ENCODE measurements around the gene ZP3. TPM values are rescaled to one million over a fixed set of nuclear protein-coding genes. Genes with fewer than 3 reads are reported as not detected.

Gene ZP3
- total and polyA plus RNA-seq, 2 of the 13 experiments (the other 11 are each of a cell fraction or from before 2014, with no cell fraction given) = not detected

DNA sequence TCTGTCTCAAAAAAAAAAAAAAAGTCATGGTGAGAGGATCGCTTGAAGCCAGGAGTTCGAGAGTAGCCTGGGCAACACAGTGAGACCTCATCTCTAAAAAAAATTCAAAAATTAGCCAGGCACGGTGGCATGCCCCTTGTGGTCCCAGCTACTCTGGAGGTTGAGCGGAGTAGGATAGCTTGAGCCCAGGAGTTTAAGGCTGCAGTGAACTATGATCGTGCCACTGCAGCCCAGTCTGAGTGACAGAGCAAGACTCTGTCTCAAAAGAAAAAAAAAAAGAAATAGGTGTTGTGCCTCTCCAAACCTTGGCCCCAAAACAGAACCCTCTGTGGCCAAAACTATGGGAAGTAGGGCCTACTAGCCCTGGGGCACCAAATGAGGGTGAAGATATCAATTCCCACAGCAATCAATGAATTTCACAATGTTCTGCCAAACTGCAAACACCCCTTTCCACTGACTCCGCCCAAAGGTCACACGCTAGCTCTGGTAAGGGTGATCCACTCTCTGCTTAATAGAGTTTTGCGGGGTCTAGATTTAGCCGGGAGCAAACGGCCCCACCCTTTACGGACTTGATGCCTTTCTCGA lies 32.1 kb upstream of the ZP3 start (continued):
- peak in 1 of 2 experiments; percentile 49; a peak in 1 of 4 replicates for TF ChIP-seq EP300 (IDR thresholded peaks at IDR 0.05; ENCODE audit: low read depth in 2 of 2, low read length in 2 of 2)
- no peak for TF ChIP-seq EP300 (CRISPR knock-in tag; IDR thresholded peaks at IDR 0.05; ENCODE audit: borderline replicate concordance)
- TF ChIP-seq, protein P1, sequence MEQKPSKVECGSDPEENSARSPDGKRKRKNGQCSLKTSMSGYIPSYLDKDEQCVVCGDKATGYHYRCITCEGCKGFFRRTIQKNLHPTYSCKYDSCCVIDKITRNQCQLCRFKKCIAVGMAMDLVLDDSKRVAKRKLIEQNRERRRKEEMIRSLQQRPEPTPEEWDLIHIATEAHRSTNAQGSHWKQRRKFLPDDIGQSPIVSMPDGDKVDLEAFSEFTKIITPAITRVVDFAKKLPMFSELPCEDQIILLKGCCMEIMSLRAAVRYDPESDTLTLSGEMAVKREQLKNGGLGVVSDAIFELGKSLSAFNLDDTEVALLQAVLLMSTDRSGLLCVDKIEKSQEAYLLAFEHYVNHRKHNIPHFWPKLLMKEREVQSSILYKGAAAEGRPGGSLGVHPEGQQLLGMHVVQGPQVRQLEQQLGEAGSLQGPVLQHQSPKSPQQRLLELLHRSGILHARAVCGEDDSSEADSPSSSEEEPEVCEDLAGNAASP (CRISPR knock-in tag; IDR thresholded peaks at IDR 0.05; ENCODE audit: borderline replicate concordance) = peak; percentile 20; the same call in 1 of the 2 replicates
- no peak for TF ChIP-seq GTF3A (CRISPR knock-in tag; conservative IDR thresholded peaks at IDR 0.05)
- TF ChIP-seq ASH2L (IDR thresholded peaks at IDR 0.05; ENCODE audit: insufficient read length, low read depth, low read length) = peak; percentile 81
- TF ChIP-seq, protein P2, sequence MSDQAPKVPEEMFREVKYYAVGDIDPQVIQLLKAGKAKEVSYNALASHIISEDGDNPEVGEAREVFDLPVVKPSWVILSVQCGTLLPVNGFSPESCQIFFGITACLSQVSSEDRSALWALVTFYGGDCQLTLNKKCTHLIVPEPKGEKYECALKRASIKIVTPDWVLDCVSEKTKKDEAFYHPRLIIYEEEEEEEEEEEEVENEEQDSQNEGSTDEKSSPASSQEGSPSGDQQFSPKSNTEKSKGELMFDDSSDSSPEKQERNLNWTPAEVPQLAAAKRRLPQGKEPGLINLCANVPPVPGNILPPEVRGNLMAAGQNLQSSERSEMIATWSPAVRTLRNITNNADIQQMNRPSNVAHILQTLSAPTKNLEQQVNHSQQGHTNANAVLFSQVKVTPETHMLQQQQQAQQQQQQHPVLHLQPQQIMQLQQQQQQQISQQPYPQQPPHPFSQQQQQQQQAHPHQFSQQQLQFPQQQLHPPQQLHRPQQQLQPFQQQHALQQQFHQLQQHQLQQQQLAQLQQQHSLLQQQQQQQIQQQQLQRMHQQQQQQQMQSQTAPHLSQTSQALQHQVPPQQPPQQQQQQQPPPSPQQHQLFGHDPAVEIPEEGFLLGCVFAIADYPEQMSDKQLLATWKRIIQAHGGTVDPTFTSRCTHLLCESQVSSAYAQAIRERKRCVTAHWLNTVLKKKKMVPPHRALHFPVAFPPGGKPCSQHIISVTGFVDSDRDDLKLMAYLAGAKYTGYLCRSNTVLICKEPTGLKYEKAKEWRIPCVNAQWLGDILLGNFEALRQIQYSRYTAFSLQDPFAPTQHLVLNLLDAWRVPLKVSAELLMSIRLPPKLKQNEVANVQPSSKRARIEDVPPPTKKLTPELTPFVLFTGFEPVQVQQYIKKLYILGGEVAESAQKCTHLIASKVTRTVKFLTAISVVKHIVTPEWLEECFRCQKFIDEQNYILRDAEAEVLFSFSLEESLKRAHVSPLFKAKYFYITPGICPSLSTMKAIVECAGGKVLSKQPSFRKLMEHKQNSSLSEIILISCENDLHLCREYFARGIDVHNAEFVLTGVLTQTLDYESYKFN (CRISPR knock-in tag; conservative IDR thresholded peaks at IDR 0.05) = peak; percentile 68
- TF ChIP-seq, protein P3, sequence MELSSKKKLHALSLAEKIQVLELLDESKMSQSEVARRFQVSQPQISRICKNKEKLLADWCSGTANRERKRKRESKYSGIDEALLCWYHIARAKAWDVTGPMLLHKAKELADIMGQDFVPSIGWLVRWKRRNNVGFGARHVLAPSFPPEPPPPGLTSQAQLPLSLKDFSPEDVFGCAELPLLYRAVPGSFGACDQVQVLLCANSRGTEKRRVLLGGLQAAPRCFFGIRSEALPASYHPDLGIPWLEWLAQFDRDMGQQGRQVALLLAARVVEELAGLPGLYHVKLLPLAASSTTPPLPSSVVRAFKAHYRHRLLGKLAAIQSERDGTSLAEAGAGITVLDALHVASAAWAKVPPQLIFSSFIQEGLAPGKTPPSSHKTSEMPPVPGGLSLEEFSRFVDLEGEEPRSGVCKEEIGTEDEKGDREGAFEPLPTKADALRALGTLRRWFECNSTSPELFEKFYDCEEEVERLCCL (CRISPR knock-in tag; IDR thresholded peaks at IDR 0.05; ENCODE audit: borderline replicate concordance) = 0 out of 2 replicates have a peak, but pooled peaks have one; percentile 31
- TF ChIP-seq ZNF816 (CRISPR knock-in tag; IDR thresholded peaks at IDR 0.05; ENCODE audit: borderline replicate concordance) = peak; percentile 81; the same call in 1 of the 2 replicates
- TF ChIP-seq PPARG (CRISPR knock-in tag; conservative IDR thresholded peaks at IDR 0.05) = 0 out of 2 replicates have a peak, but pooled peaks have one; percentile 42
- TF ChIP-seq, protein P4, sequence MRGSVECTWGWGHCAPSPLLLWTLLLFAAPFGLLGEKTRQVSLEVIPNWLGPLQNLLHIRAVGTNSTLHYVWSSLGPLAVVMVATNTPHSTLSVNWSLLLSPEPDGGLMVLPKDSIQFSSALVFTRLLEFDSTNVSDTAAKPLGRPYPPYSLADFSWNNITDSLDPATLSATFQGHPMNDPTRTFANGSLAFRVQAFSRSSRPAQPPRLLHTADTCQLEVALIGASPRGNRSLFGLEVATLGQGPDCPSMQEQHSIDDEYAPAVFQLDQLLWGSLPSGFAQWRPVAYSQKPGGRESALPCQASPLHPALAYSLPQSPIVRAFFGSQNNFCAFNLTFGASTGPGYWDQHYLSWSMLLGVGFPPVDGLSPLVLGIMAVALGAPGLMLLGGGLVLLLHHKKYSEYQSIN (CRISPR knock-in tag; IDR thresholded peaks at IDR 0.05; ENCODE audit: borderline replicate concordance) = 0 out of 2 replicates have a peak, but pooled peaks have one; percentile 5
- TF ChIP-seq ZNF431 (CRISPR knock-in tag; IDR thresholded peaks at IDR 0.05; ENCODE audit: borderline replicate concordance, low read depth) = no peak; the same call in 1 of the 2 replicates
- TF ChIP-seq, protein P5, sequence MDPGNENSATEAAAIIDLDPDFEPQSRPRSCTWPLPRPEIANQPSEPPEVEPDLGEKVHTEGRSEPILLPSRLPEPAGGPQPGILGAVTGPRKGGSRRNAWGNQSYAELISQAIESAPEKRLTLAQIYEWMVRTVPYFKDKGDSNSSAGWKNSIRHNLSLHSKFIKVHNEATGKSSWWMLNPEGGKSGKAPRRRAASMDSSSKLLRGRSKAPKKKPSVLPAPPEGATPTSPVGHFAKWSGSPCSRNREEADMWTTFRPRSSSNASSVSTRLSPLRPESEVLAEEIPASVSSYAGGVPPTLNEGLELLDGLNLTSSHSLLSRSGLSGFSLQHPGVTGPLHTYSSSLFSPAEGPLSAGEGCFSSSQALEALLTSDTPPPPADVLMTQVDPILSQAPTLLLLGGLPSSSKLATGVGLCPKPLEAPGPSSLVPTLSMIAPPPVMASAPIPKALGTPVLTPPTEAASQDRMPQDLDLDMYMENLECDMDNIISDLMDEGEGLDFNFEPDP (CRISPR knock-in tag; conservative IDR thresholded peaks at IDR 0.05) = 0 out of 2 replicates have a peak, but pooled peaks have one; percentile 87
- TF ChIP-seq ZNF546 (CRISPR knock-in tag; conservative IDR thresholded peaks at IDR 0.05) = 0 out of 2 replicates have a peak, but pooled peaks have one; percentile 15
- TF ChIP-seq ZC3H4 (CRISPR knock-in tag; IDR thresholded peaks at IDR 0.05; ENCODE audit: borderline replicate concordance) = 0 out of 2 replicates have a peak, but pooled peaks have one; percentile 38
